Mesothelial cell of epicardium (in vitro differentiated cells): Measurements from ENCODE around the gene FOSL1. TPM values are rescaled to one million over a fixed set of nuclear protein-coding genes. Genes with fewer than 3 reads are reported as not detected.
"Not testable (repeated sequence)": the region's sequence is repeated elsewhere in the genome, so short reads cannot be mapped to it uniquely, and the experiment has no call there.

Source experiments
- DNase-seq, 2 experiments: peaks; one replicate each; pipeline ENCODE4 v3.0.0; 2021; ENCODE audit warnings: low spot score in 2 of 2; ENCODE audit not compliant: unreplicated experiment in 2 of 2
- H3K27ac Mint-ChIP-seq: 2 replicates; pipeline ENCODE4 v1.8.0; 2021; ENCODE audit warnings: mixed read lengths
- H3K27me3 Mint-ChIP-seq: 2 replicates; pipeline ENCODE4 v1.8.0; 2021; ENCODE audit warnings: low read depth, mixed read lengths
- H3K36me3 Mint-ChIP-seq: 2 replicates; pipeline ENCODE4 v1.8.0; 2021; ENCODE audit warnings: mixed read lengths
- H3K4me1 Mint-ChIP-seq: 2 replicates; pipeline ENCODE4 v1.8.0; 2021; ENCODE audit warnings: mixed read lengths
- H3K4me3 Mint-ChIP-seq: 2 replicates; pipeline ENCODE4 v1.8.0; 2021; ENCODE audit warnings: mild to moderate bottlenecking, moderate library complexity, mixed read lengths
- H3K9me3 Mint-ChIP-seq: 2 replicates; pipeline ENCODE4 v1.8.0; 2021; ENCODE audit warnings: mixed read lengths
- total RNA-seq: library from RNA; stranded (reverse); gene quantifications from 3 replicates; pipeline ENCODE4 v1.2.1, GENCODE V29; 2021
- TF ChIP-seq, protein P1 (sequence below): fragments of 200-600 bp; sonication (generic); IDR thresholded peaks from one replicate; pipeline ENCODE4 v1.5.0; 2021; ENCODE audit warnings: antibody characterized with exemption; ENCODE audit not compliant: unreplicated experiment

The FOSL1 gene
- total RNA-seq, 1 donor from 2014 or later = 3.1 TPM

- Mint-ChIP-seq H3K36me3 (no peaks in the 10 kb centered on the region), H3K27ac (no peak overlapping the region), H3K4me1 (peaks cover 13% of the 10 kb centered on the region), H3K9me3 (no peaks in the 10 kb centered on the region), H3K27me3 (peaks cover 55% of the 10 kb centered on the region), H3K4me3 (no peak overlapping the region)
- TF ChIP-seq, protein P1, sequence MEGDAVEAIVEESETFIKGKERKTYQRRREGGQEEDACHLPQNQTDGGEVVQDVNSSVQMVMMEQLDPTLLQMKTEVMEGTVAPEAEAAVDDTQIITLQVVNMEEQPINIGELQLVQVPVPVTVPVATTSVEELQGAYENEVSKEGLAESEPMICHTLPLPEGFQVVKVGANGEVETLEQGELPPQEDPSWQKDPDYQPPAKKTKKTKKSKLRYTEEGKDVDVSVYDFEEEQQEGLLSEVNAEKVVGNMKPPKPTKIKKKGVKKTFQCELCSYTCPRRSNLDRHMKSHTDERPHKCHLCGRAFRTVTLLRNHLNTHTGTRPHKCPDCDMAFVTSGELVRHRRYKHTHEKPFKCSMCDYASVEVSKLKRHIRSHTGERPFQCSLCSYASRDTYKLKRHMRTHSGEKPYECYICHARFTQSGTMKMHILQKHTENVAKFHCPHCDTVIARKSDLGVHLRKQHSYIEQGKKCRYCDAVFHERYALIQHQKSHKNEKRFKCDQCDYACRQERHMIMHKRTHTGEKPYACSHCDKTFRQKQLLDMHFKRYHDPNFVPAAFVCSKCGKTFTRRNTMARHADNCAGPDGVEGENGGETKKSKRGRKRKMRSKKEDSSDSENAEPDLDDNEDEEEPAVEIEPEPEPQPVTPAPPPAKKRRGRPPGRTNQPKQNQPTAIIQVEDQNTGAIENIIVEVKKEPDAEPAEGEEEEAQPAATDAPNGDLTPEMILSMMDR = no peak
- DNase-seq = no peak
Measured at GRCh38 chr11:65895482-65895981, 4.7 kb downstream of the FOSL1 start.

GRCh38 chr11:65894034-65894591 lies 6.1 kb downstream of the FOSL1 start:
- TF ChIP-seq, protein P1 = no peak
- no peaks in the 10 kb centered on the region for H3K36me3 Mint-ChIP-seq
- H3K4me3 Mint-ChIP-seq = no peak overlapping the region
- peaks cover 46% of the 10 kb centered on the region for H3K27me3 Mint-ChIP-seq
- H3K4me1 Mint-ChIP-seq = peaks cover 26% of the 10 kb centered on the region
- no peak for DNase-seq
- H3K27ac Mint-ChIP-seq = no peak overlapping the region
- H3K9me3 Mint-ChIP-seq = no peaks in the 10 kb centered on the region

GRCh38 chr11:65892661-65893317 lies 7.4 kb downstream of the FOSL1 start:
- TF ChIP-seq, protein P1 = no peak
- H3K4me1 Mint-ChIP-seq = peaks cover 32% of the 10 kb centered on the region
- no peak overlapping the region for H3K27ac Mint-ChIP-seq
- no peak for DNase-seq
- peak overlapping the region; percentile 62 for H3K4me3 Mint-ChIP-seq
- H3K36me3 Mint-ChIP-seq = no peaks in the 10 kb centered on the region
- no peaks in the 10 kb centered on the region for H3K9me3 Mint-ChIP-seq
- peaks cover 33% of the 10 kb centered on the region for H3K27me3 Mint-ChIP-seq

DNA sequence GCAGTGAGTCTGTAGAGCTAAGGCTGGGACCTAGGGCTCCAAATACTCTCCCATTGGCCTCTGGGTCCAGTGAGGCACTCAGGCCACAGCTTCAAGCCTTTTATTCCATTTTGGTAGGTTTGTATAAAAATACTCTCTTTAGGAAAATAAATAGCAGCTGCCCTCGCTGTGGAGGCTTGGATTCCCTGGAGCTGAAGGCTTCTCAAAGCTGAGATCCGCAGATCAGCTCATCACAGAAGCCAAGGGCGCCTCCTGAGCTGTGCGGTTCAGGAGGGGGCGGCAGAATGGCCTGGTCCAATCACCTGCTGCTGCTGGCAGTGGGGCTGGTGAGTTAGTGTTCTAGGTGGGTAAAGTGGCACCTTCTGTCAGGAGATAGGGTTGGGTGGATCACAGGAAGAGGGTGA lies 8.0 kb downstream of the FOSL1 start:
- H3K9me3 Mint-ChIP-seq, DNase-seq, H3K36me3 Mint-ChIP-seq, H3K27ac Mint-ChIP-seq: not testable (repeated sequence)
- peaks cover 38% of the 10 kb centered on the region for H3K4me1 Mint-ChIP-seq
- peak overlapping the region; percentile 62 for H3K4me3 Mint-ChIP-seq
- peaks cover 26% of the 10 kb centered on the region for H3K27me3 Mint-ChIP-seq

- Mint-ChIP-seq H3K9me3 (no peaks in the 10 kb centered on the region), H3K27ac (no peak overlapping the region), H3K27me3 (peaks cover 19% of the 10 kb centered on the region), H3K4me1 (peaks cover 45% of the 10 kb centered on the region), H3K4me3 (peak overlapping the region; percentile 62), H3K36me3 (peaks cover 5% of the 10 kb centered on the region)
- TF ChIP-seq, protein P1 = no peak
- DNase-seq = no peak
Measured at GRCh38 chr11:65891219-65892136, 8.7 kb downstream of the FOSL1 start.
